ENCODE measurements around the gene TRIM50.
"Not testable (repeated sequence)": the region's sequence is repeated elsewhere in the genome, so short reads cannot be mapped to it uniquely, and the experiment has no call there.

DNA sequence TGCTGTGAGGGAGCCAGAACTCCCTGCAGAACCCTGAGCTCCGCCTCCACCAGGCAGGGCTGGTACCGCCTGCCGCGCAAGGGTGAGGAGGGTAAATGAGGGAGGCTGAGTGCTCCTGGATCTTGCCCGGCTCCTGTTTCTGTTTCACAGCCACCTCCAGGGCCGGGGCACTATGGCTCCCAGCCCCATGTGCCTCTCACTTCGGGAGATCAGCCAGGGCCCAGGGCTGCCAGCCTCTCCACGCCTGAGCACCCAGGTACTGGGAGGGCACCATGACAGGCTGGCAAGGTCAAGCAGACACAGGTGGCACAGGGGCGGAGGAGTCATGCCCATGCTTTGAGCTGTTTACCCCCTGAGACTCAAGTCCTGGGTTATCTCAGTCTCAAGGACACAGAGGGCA lies 8.3 kb downstream of the TRIM50 start:
- TF ChIP-seq, protein P1, sequence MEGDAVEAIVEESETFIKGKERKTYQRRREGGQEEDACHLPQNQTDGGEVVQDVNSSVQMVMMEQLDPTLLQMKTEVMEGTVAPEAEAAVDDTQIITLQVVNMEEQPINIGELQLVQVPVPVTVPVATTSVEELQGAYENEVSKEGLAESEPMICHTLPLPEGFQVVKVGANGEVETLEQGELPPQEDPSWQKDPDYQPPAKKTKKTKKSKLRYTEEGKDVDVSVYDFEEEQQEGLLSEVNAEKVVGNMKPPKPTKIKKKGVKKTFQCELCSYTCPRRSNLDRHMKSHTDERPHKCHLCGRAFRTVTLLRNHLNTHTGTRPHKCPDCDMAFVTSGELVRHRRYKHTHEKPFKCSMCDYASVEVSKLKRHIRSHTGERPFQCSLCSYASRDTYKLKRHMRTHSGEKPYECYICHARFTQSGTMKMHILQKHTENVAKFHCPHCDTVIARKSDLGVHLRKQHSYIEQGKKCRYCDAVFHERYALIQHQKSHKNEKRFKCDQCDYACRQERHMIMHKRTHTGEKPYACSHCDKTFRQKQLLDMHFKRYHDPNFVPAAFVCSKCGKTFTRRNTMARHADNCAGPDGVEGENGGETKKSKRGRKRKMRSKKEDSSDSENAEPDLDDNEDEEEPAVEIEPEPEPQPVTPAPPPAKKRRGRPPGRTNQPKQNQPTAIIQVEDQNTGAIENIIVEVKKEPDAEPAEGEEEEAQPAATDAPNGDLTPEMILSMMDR (IDR thresholded peaks at IDR 0.05), result not testable (repeated sequence)
- TF ChIP-seq POLR2A (IDR thresholded peaks at IDR 0.05), result not testable (repeated sequence)

All from heart left ventricle (tissue), 13 donors.